Rectal smooth muscle tissue (tissue), 1 donor: Measurements from ENCODE around the gene EIF2B4.
"Not testable (repeated sequence)": the region's sequence is repeated elsewhere in the genome, so short reads cannot be mapped to it uniquely, and the experiment has no call there.

Experiments used
- H3K27ac ChIP-seq: one replicate; pipeline ENCODE4 v1.7.0; 2013; ENCODE audit warnings: low read depth, low read length, inconsistent platforms
- H3K27me3 ChIP-seq: one replicate; pipeline ENCODE4 v1.7.0; 2013; ENCODE audit warnings: low read length; ENCODE audit not compliant: control insufficient read depth, insufficient read depth
- H3K36me3 ChIP-seq: one replicate; pipeline ENCODE4 v1.7.0; 2013; ENCODE audit warnings: low read length; ENCODE audit not compliant: control insufficient read depth, insufficient read depth
- H3K4me1 ChIP-seq: one replicate; pipeline ENCODE4 v1.7.0; 2013; ENCODE audit warnings: low read length; ENCODE audit not compliant: control insufficient read depth, insufficient read depth
- H3K4me3 ChIP-seq: one replicate; pipeline ENCODE4 v1.7.0; 2013; ENCODE audit warnings: low read length
- H3K9ac ChIP-seq: one replicate; pipeline ENCODE4 v1.7.0; 2013; ENCODE audit warnings: low read length

The EIF2B4 gene

GRCh38 chr2:27351802-27352598, 18.1 kb downstream of the EIF2B4 start:
- Histone ChIP-seq H3K4me1 (peaks cover 4% of the 10 kb centered on the region), H3K27me3 (no peaks in the 10 kb centered on the region), H3K27ac (no peak overlapping the region), H3K4me3 (no peak overlapping the region), H3K36me3 (no peaks in the 10 kb centered on the region), H3K9ac (no peak overlapping the region)

GRCh38 chr2:27350106-27350693, 19.9 kb downstream of the EIF2B4 start:
- Histone ChIP-seq H3K36me3 (no peaks in the 10 kb centered on the region), H3K9ac (no peak overlapping the region), H3K27ac (no peak overlapping the region), H3K4me1 (no peaks in the 10 kb centered on the region), H3K4me3 (no peak overlapping the region), H3K27me3 (no peaks in the 10 kb centered on the region)

GRCh38 chr2:27347641-27348040, 22.5 kb downstream of the EIF2B4 start:
- peaks cover 3% of the 10 kb centered on the region for H3K36me3 ChIP-seq
- H3K4me3 ChIP-seq, result no peak overlapping the region
- no peaks in the 10 kb centered on the region for H3K27me3 ChIP-seq
- no peak overlapping the region for H3K27ac ChIP-seq
- no peak overlapping the region for H3K9ac ChIP-seq
- no peaks in the 10 kb centered on the region for H3K4me1 ChIP-seq

- peaks cover 46% of the 10 kb centered on the region for H3K36me3 ChIP-seq
- H3K27me3 ChIP-seq, result no peaks in the 10 kb centered on the region
These were observed 34.0 kb downstream of the EIF2B4 start for GRCh38 chr2:27336173-27336572.

GRCh38 chr2:27335311-27335710, 34.8 kb downstream of the EIF2B4 start:
- H3K36me3 ChIP-seq, result peaks cover 46% of the 10 kb centered on the region
- H3K4me1 ChIP-seq, result no peaks in the 10 kb centered on the region
- no peak overlapping the region for H3K4me3 ChIP-seq
- H3K27me3 ChIP-seq, result no peaks in the 10 kb centered on the region
- no peak overlapping the region for H3K27ac ChIP-seq
- H3K9ac ChIP-seq, result no peak overlapping the region

More at GRCh38 chr2:27336173-27336572, 34.0 kb downstream of the EIF2B4 start:
- Histone ChIP-seq H3K27ac (no peak overlapping the region), H3K9ac (no peak overlapping the region), H3K4me3 (no peak overlapping the region), H3K4me1 (no peaks in the 10 kb centered on the region)

- Histone ChIP-seq H3K27me3 (no peaks in the 10 kb centered on the region), H3K27ac (no peak overlapping the region), H3K4me3 (no peak overlapping the region), H3K4me1 (peaks cover 10% of the 10 kb centered on the region), H3K9ac (no peak overlapping the region), H3K36me3 (peaks cover 17% of the 10 kb centered on the region)
These were observed 45.4 kb downstream of the EIF2B4 start for GRCh38 chr2:27324720-27325119.

- Histone ChIP-seq H3K4me1 (peaks cover 10% of the 10 kb centered on the region), H3K27me3 (no peaks in the 10 kb centered on the region), H3K9ac (peak overlapping the region; percentile 97), H3K36me3 (peaks cover 9% of the 10 kb centered on the region), H3K27ac (peak overlapping the region; percentile 95), H3K4me3 (peak overlapping the region; percentile 96)
These were observed 46.4 kb downstream of the EIF2B4 start for GRCh38 chr2:27323596-27324285.

GRCh38 chr2:27322766-27323595, 47.2 kb downstream of the EIF2B4 start, which contains the start of gene MPV17:
Gene MPV17, minus strand, starts transcription at chr2:27323097. Its CDS starts 580 bp downstream, at chr2:27322517.
- H3K27ac ChIP-seq, result peak within 1 kb of the TSS; percentile 95
- H3K27me3 ChIP-seq, result no peaks in the 10 kb centered on the region
- peaks cover 3% of the 10 kb centered on the region for H3K36me3 ChIP-seq
- H3K4me1 ChIP-seq, result peaks cover 10% of the 10 kb centered on the region
- peak within 1 kb of the TSS; percentile 96 for H3K4me3 ChIP-seq
- H3K9ac ChIP-seq, result peak within 1 kb of the TSS; percentile 97

- H3K27me3 ChIP-seq, result no peaks in the 10 kb centered on the region
- H3K36me3 ChIP-seq, result no peaks in the 10 kb centered on the region
- H3K4me1 ChIP-seq, result peaks cover 10% of the 10 kb centered on the region
- peak overlapping the region; percentile 96 for H3K4me3 ChIP-seq
- H3K27ac ChIP-seq, result peak overlapping the region; percentile 95
- H3K9ac ChIP-seq, result peak overlapping the region; percentile 49
These were observed 47.8 kb downstream of the EIF2B4 start for GRCh38 chr2:27322301-27322765.

- Histone ChIP-seq H3K27ac (no peak overlapping the region), H3K36me3 (no peaks in the 10 kb centered on the region), H3K9ac (no peak overlapping the region), H3K27me3 (no peaks in the 10 kb centered on the region), H3K4me1 (peaks cover 10% of the 10 kb centered on the region), H3K4me3 (no peak overlapping the region)
These were observed 49.1 kb downstream of the EIF2B4 start for GRCh38 chr2:27320958-27321543.

- not testable (repeated sequence) for H3K36me3 ChIP-seq, H3K4me3 ChIP-seq, H3K9ac ChIP-seq, H3K27me3 ChIP-seq, H3K27ac ChIP-seq
- peaks cover 10% of the 10 kb centered on the region for H3K4me1 ChIP-seq
These were observed 50.3 kb downstream of the EIF2B4 start for GRCh38 chr2:27319839-27320238.
